ENCODE results near the gene MACROD2.

Gene MACROD2

GRCh38 chr20:14589383-14589782 is 594.1 kb downstream of the MACROD2 start:
- DNase-seq (ENCODE audit: low spot score): no peak

- no peak for DNase-seq (ENCODE audit: low spot score)
Observed at GRCh38 chr20:14595051-14595450, 599.7 kb downstream of the MACROD2 start.

GRCh38 chr20:14597206-14597715 is 601.9 kb downstream of the MACROD2 start:
- no peak for DNase-seq (ENCODE audit: low spot score)

GRCh38 chr20:14599613-14600012 is 604.3 kb downstream of the MACROD2 start:
- no peak for DNase-seq (ENCODE audit: low spot score)

GRCh38 chr20:14600527-14600926 is 605.2 kb downstream of the MACROD2 start:
- DNase-seq (ENCODE audit: low spot score): no peak

GRCh38 chr20:14604143-14604542 is 608.8 kb downstream of the MACROD2 start:
- no peak for DNase-seq (ENCODE audit: low spot score)

GRCh38 chr20:14609328-14610221 is 614.3 kb downstream of the MACROD2 start:
- DNase-seq (ENCODE audit: low spot score): peak; percentile 33

- no peak for DNase-seq (ENCODE audit: low spot score)
Observed at GRCh38 chr20:14611479-14611878, 616.2 kb downstream of the MACROD2 start.

GRCh38 chr20:14612391-14612790 is 617.1 kb downstream of the MACROD2 start:
- DNase-seq (ENCODE audit: low spot score): no peak

GRCh38 chr20:14616003-14616402 is 620.7 kb downstream of the MACROD2 start:
- DNase-seq (ENCODE audit: low spot score): peak; percentile 39

GRCh38 chr20:14617123-14617522 is 621.8 kb downstream of the MACROD2 start:
- peak; percentile 89 for DNase-seq (ENCODE audit: low spot score)

- no peak for DNase-seq (ENCODE audit: low spot score)
Observed at GRCh38 chr20:14619411-14619810, 624.1 kb downstream of the MACROD2 start.

- DNase-seq (ENCODE audit: low spot score): peak; percentile 90
Observed at GRCh38 chr20:14622796-14623195, 627.5 kb downstream of the MACROD2 start.

GRCh38 chr20:14631011-14631410 is 635.7 kb downstream of the MACROD2 start:
- DNase-seq (ENCODE audit: low spot score): no peak

- no peak for DNase-seq (ENCODE audit: low spot score)
Observed at GRCh38 chr20:14632906-14633305, 637.6 kb downstream of the MACROD2 start.

- no peak for DNase-seq (ENCODE audit: low spot score)
Observed at GRCh38 chr20:14633507-14633906, 638.2 kb downstream of the MACROD2 start.

- no peak for DNase-seq (ENCODE audit: low spot score)
Observed at GRCh38 chr20:14634665-14635064, 639.3 kb downstream of the MACROD2 start.

- DNase-seq (ENCODE audit: low spot score): no peak
Observed at GRCh38 chr20:14637441-14637840, 642.1 kb downstream of the MACROD2 start.

GRCh38 chr20:14643146-14643545 is 647.8 kb downstream of the MACROD2 start:
- DNase-seq (ENCODE audit: low spot score): no peak

- DNase-seq (ENCODE audit: low spot score): no peak
Observed at GRCh38 chr20:14643556-14643955, 648.2 kb downstream of the MACROD2 start.

- no peak for DNase-seq (ENCODE audit: low spot score)
Observed at GRCh38 chr20:14644306-14645097, 649.2 kb downstream of the MACROD2 start.

- no peak for DNase-seq (ENCODE audit: low spot score)
Observed at GRCh38 chr20:14647016-14647415, 651.7 kb downstream of the MACROD2 start.

GRCh38 chr20:14649662-14650061 is 654.3 kb downstream of the MACROD2 start:
- DNase-seq (ENCODE audit: low spot score): no peak

All from kidney tubule cell (primary cell).